HG03342 (cell line): ENCODE data around the gene PRCD.

Experiments
- ATAC-seq: cut with Tn5 transposase; IDR thresholded peaks from one replicate; pipeline ENCODE4 v1.9.1; 2021; ENCODE audit warnings: mild to moderate bottlenecking, moderate library complexity; ENCODE audit not compliant: unreplicated experiment

The PRCD gene

GRCh38 chr17:76588182-76588581, 48.3 kb downstream of the PRCD start:
- ATAC-seq = no peak

- ATAC-seq = no peak
Observed at GRCh38 chr17:76593384-76593826, 53.6 kb downstream of the PRCD start.

- ATAC-seq = no peak
Observed at GRCh38 chr17:76593959-76594358, 54.1 kb downstream of the PRCD start.

DNA sequence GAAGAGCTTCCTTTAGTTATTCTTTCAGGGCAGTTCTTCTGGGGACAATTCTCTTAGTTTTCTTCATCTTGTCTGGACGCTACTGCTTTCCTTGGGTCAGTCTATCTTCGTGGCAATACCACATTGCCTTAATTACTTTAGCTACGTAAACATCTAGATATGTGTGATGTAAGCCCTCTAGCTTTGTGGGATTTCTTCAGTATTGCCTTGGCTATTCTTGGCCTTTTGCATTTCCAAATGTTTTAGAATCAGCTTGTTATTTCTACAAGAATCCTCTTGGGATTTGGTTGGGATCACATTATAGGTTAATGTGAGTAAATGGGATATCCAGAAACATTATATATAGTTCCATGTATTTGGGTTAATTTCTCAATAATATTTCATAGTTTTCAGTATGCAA, 54.8 kb downstream of the PRCD start:
- ATAC-seq = no peak
